ENCODE measurements around the gene GPS1. TPM values are rescaled to one million over a fixed set of nuclear protein-coding genes. Genes with fewer than 3 reads are reported as not detected.

The GPS1 gene
- total and polyA plus RNA-seq, 9 of the 15 experiments (the other 6 are each of a cell fraction or from before 2014, with no cell fraction given) = 3.1 to 167 (median 69.9) TPM

- TF ChIP-seq ZBTB40 (IDR thresholded peaks at IDR 0.05) (peak; percentile 94), ZBTB40 (CRISPR knock-in tag; IDR thresholded peaks at IDR 0.05) (no peak), RBM34 (IDR thresholded peaks at IDR 0.05; ENCODE audit: borderline replicate concordance, insufficient read depth, low read length) (no peak), MBD1 (CRISPR knock-in tag; IDR thresholded peaks at IDR 0.05) (no peak), SETDB1 (IDR thresholded peaks at IDR 0.05; ENCODE audit: low read length) (no peak), TCF7L2 (IDR thresholded peaks at IDR 0.05; ENCODE audit: low read depth, low read length) (no peak), SUPT5H (IDR thresholded peaks at IDR 0.05) (no peak), MAFK (IDR thresholded peaks at IDR 0.05; ENCODE audit: low read length) (no peak), ZBTB7A (IDR thresholded peaks at IDR 0.05; ENCODE audit: borderline replicate concordance, control insufficient read depth, low read depth, low read length) (peak; percentile 80; the same call in 1 of the 2 replicates), PHF8 (IDR thresholded peaks at IDR 0.05; ENCODE audit: borderline replicate concordance, low read length) (peak; percentile 59; the same call in 1 of the 2 replicates), BRD4 (IDR thresholded peaks at IDR 0.05) (no peak), CXXC5 (CRISPR knock-in tag; IDR thresholded peaks at IDR 0.05) (peak; percentile 96), ZBTB17 (CRISPR knock-in tag; IDR thresholded peaks at IDR 0.05) (no peak), MYC (IDR thresholded peaks at IDR 0.05; ENCODE audit: low read depth, low read length) (peak; percentile 39; the same call in 1 of the 2 replicates), MYC (CRISPR knock-in tag; IDR thresholded peaks at IDR 0.05; ENCODE audit: borderline replicate concordance, low read depth) (no peak), ZFP1 (CRISPR knock-in tag; IDR thresholded peaks at IDR 0.05) (no peak), MAZ (CRISPR knock-in tag; conservative IDR thresholded peaks at IDR 0.05 in 1 of 2, IDR thresholded peaks at IDR 0.05 in 1 of 2) (peak; percentile 70 to 72)
Observed at GRCh38 chr17:82051776-82052637, at the start of gene GPS1, which contains the start of gene RFNG (continued).

Measured in K562 (cell line).